Measurements from ENCODE around the gene CBX7.

GRCh38 chr22:39087098-39087497 lies 65.4 kb downstream of the CBX7 start:
- TF ChIP-seq CTCF (IDR thresholded peaks at IDR 0.05) (no peak), HDAC2 (IDR thresholded peaks at IDR 0.05) (no peak), EP300 (IDR thresholded peaks at IDR 0.05) (no peak), JUN (IDR thresholded peaks at IDR 0.05) (no peak), FOSL2 (IDR thresholded peaks at IDR 0.05) (no peak), FOSL2 (CRISPR knock-in tag; IDR thresholded peaks at IDR 0.05) (no peak), ESRRA (IDR thresholded peaks at IDR 0.05; ENCODE audit: borderline replicate concordance, low read length) (no peak)
- TF ChIP-seq, protein P1, sequence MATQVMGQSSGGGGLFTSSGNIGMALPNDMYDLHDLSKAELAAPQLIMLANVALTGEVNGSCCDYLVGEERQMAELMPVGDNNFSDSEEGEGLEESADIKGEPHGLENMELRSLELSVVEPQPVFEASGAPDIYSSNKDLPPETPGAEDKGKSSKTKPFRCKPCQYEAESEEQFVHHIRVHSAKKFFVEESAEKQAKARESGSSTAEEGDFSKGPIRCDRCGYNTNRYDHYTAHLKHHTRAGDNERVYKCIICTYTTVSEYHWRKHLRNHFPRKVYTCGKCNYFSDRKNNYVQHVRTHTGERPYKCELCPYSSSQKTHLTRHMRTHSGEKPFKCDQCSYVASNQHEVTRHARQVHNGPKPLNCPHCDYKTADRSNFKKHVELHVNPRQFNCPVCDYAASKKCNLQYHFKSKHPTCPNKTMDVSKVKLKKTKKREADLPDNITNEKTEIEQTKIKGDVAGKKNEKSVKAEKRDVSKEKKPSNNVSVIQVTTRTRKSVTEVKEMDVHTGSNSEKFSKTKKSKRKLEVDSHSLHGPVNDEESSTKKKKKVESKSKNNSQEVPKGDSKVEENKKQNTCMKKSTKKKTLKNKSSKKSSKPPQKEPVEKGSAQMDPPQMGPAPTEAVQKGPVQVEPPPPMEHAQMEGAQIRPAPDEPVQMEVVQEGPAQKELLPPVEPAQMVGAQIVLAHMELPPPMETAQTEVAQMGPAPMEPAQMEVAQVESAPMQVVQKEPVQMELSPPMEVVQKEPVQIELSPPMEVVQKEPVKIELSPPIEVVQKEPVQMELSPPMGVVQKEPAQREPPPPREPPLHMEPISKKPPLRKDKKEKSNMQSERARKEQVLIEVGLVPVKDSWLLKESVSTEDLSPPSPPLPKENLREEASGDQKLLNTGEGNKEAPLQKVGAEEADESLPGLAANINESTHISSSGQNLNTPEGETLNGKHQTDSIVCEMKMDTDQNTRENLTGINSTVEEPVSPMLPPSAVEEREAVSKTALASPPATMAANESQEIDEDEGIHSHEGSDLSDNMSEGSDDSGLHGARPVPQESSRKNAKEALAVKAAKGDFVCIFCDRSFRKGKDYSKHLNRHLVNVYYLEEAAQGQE (IDR thresholded peaks at IDR 0.05) = no peak
- TF ChIP-seq, protein P2, sequence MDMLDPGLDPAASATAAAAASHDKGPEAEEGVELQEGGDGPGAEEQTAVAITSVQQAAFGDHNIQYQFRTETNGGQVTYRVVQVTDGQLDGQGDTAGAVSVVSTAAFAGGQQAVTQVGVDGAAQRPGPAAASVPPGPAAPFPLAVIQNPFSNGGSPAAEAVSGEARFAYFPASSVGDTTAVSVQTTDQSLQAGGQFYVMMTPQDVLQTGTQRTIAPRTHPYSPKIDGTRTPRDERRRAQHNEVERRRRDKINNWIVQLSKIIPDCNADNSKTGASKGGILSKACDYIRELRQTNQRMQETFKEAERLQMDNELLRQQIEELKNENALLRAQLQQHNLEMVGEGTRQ (IDR thresholded peaks at IDR 0.05) = no peak
- TF ChIP-seq, protein P3, sequence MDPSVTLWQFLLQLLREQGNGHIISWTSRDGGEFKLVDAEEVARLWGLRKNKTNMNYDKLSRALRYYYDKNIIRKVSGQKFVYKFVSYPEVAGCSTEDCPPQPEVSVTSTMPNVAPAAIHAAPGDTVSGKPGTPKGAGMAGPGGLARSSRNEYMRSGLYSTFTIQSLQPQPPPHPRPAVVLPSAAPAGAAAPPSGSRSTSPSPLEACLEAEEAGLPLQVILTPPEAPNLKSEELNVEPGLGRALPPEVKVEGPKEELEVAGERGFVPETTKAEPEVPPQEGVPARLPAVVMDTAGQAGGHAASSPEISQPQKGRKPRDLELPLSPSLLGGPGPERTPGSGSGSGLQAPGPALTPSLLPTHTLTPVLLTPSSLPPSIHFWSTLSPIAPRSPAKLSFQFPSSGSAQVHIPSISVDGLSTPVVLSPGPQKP (IDR thresholded peaks at IDR 0.05; ENCODE audit: low read depth, low read length) = no peak
